ENCODE measurements around the gene CTSK. TPM values are rescaled to one million over a fixed set of nuclear protein-coding genes. Genes with fewer than 3 reads are reported as not detected.
A peak's percentile ranks its signal among the peaks of the same experiment; 100 is the strongest.
"Not testable (repeated sequence)": the region's sequence is repeated elsewhere in the genome, so short reads cannot be mapped to it uniquely, and the experiment has no call there.

CTSK gene
- total RNA-seq, 1 experiment from 2014 or later, result 12.3 TPM

- H3K36me3 ChIP-seq (ENCODE audit: insufficient read depth, low read length, poor library complexity, severe bottlenecking), result no peaks in the 10 kb centered on the region
- CTCF ChIA-PET, result no interaction called here
- H3K4me1 ChIP-seq (ENCODE audit: insufficient read depth, low read length, poor library complexity, severe bottlenecking), result no peaks in the 10 kb centered on the region
- H3K27ac ChIP-seq (ENCODE audit: low read depth, low read length, poor library complexity, severe bottlenecking), result no peak overlapping the region
- intact Hi-C loops (cut with micrococcal nuclease; ENCODE audit: unreplicated experiment), result no loop called here
- TF ChIP-seq EZH2 (IDR thresholded peaks at IDR 0.05; ENCODE audit: borderline replicate concordance, low read depth, low read length, poor library complexity, severe bottlenecking) (no peak), CTCF (conservative IDR thresholded peaks at IDR 0.05; ENCODE audit: low read depth, low read length) (no peak)
- no peaks in the 10 kb centered on the region for H3K27me3 ChIP-seq (replicated peaks; ENCODE audit: insufficient read depth, low read depth, low read length, poor library complexity)
- no peak for DNase-seq (ENCODE audit: low spot score)
- no peak overlapping the region for H3K4me3 ChIP-seq (ENCODE audit: low read depth, low read length, poor library complexity, severe bottlenecking)
- H3K9me3 ChIP-seq (ENCODE audit: low read depth, low read length, poor library complexity, severe bottlenecking), result no peaks in the 10 kb centered on the region
- POLR2A ChIA-PET (ENCODE audit: low non-redundant PET), result no interaction called here
- no TSS peak for BruUV-seq (replicated peaks)
These were observed 35.7 kb downstream of the CTSK start for GRCh38 chr1:150772326-150772725.

DNA sequence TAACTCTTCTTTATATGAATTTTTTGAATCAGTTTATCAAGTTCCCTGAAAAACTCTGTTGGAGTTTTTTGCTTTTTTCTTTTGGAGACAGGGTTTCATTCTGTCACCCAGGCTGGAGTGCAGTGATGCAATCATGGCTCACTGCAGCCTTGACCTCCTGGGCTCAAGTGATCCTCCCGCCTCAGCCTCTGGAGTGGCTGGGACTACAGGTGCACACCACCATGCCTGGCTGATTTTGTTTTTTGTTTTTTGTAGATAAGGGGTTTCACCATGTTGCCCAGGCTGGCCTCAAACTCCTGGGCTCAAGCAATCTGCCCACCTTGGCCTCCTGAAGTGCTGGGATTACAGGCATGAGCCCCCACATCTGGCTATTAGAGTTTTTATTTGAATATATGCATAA lies 40.4 kb downstream of the CTSK start:
- POLR2A ChIA-PET (ENCODE audit: low non-redundant PET); BruUV-seq (replicated peaks): not testable (repeated sequence)

DNA sequence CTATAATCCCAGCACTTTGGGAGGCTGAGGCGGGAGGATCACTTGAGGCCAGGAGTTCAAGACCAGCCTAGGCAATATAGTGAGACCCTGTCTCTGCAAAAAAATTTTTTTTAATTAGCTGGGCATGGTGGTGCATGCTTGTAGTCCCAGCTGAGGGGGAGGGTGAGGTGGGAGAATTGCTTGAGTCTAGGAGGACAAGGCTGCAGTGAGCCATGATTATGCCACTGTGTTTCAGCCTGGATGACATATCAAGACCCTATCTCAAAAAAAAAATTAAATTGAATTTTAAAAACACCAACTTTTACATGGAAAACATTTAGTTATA lies 42.1 kb downstream of the CTSK start:
- DNase-seq (ENCODE audit: low spot score); H3K9me3 ChIP-seq (ENCODE audit: low read depth, low read length, poor library complexity, severe bottlenecking); intact Hi-C loops (cut with micrococcal nuclease; ENCODE audit: unreplicated experiment); POLR2A ChIA-PET (ENCODE audit: low non-redundant PET); H3K36me3 ChIP-seq (ENCODE audit: insufficient read depth, low read length, poor library complexity, severe bottlenecking); H3K4me1 ChIP-seq (ENCODE audit: insufficient read depth, low read length, poor library complexity, severe bottlenecking); CTCF ChIA-PET; BruUV-seq (replicated peaks); H3K27me3 ChIP-seq (replicated peaks; ENCODE audit: insufficient read depth, low read depth, low read length, poor library complexity): not testable (repeated sequence)
- Histone ChIP-seq H3K27ac (ENCODE audit: low read depth, low read length, poor library complexity, severe bottlenecking) (peak overlapping the region; percentile 15), H3K4me3 (ENCODE audit: low read depth, low read length, poor library complexity, severe bottlenecking) (peak overlapping the region; percentile 26)

More for the DNA sequence above, 40.4 kb downstream of the CTSK start:
- intact Hi-C loops (cut with micrococcal nuclease; ENCODE audit: unreplicated experiment); H3K4me1 ChIP-seq (ENCODE audit: insufficient read depth, low read length, poor library complexity, severe bottlenecking); H3K27me3 ChIP-seq (replicated peaks; ENCODE audit: insufficient read depth, low read depth, low read length, poor library complexity); H3K36me3 ChIP-seq (ENCODE audit: insufficient read depth, low read length, poor library complexity, severe bottlenecking); H3K4me3 ChIP-seq (ENCODE audit: low read depth, low read length, poor library complexity, severe bottlenecking); CTCF ChIA-PET; DNase-seq (ENCODE audit: low spot score); H3K27ac ChIP-seq (ENCODE audit: low read depth, low read length, poor library complexity, severe bottlenecking); H3K9me3 ChIP-seq (ENCODE audit: low read depth, low read length, poor library complexity, severe bottlenecking): not testable (repeated sequence)

- ChIA-PET CTCF (no interaction called here), POLR2A (ENCODE audit: low non-redundant PET) (no interaction called here)
- DNase-seq (ENCODE audit: low spot score), result peak; percentile 17
- Histone ChIP-seq H3K36me3 (ENCODE audit: insufficient read depth, low read length, poor library complexity, severe bottlenecking) (no peaks in the 10 kb centered on the region), H3K4me1 (ENCODE audit: insufficient read depth, low read length, poor library complexity, severe bottlenecking) (peaks cover 4% of the 10 kb centered on the region), H3K27ac (ENCODE audit: low read depth, low read length, poor library complexity, severe bottlenecking) (peak within 1 kb of the TSS; percentile 15), H3K4me3 (ENCODE audit: low read depth, low read length, poor library complexity, severe bottlenecking) (peak within 1 kb of the TSS; percentile 26), H3K9me3 (ENCODE audit: low read depth, low read length, poor library complexity, severe bottlenecking) (no peaks in the 10 kb centered on the region), H3K27me3 (replicated peaks; ENCODE audit: insufficient read depth, low read depth, low read length, poor library complexity) (no peaks in the 10 kb centered on the region)
- TF ChIP-seq CTCF (conservative IDR thresholded peaks at IDR 0.05; ENCODE audit: low read depth, low read length), result no peak
- no peak for TF ChIP-seq EZH2 (IDR thresholded peaks at IDR 0.05; ENCODE audit: borderline replicate concordance, low read depth, low read length, poor library complexity, severe bottlenecking)
- BruUV-seq (replicated peaks), result TSS peak; percentile 88
- intact Hi-C loops (cut with micrococcal nuclease; ENCODE audit: unreplicated experiment), result no loop called here
These were observed 42.6 kb downstream of the CTSK start, which contains the start of gene CTSS for GRCh38 chr1:150765296-150765976. Gene CTSS, minus strand, starts transcription at chr1:150765778. Its CDS starts 1,015 bp downstream, at chr1:150764763.
